HepG2 (cell line): Measurements from ENCODE around the gene GANC. TPM values are rescaled to one million over a fixed set of nuclear protein-coding genes. Genes with fewer than 3 reads are reported as not detected.

Experiments
- ATAC-seq: fragments of 200-7000 bp; cut with Tn5 transposase; 3 replicates; pipeline ENCODE4 v1.9.1; 2020; ENCODE audit warnings: mild to moderate bottlenecking, moderate library complexity
- BruUV-seq: library from RNA; stranded (reverse); fragments of 400-500 nt; replicated peaks from 2 replicates; lab custom pipeline; 2021; lab: Mats Ljungman, UMichigan
- CTCF ChIA-PET: fragments of 300-600 bp; formaldehyde crosslinking; extraction: SDS; loops from one replicate; lab custom pipeline; 2021; ENCODE audit warnings: low total read pairs, inconsistent platforms, low intra/inter-chr PET ratio; lab: Yijun Ruan, JAX
- POLR2A ChIA-PET: fragments of 350-600 bp; sonication (Branson Sonifier 250); formaldehyde crosslinking; loops from one replicate; lab custom pipeline; 2020; ENCODE audit warnings: antibody characterized with exemption, inconsistent platforms; lab: Yijun Ruan, JAX
- DNase-seq: peaks from one replicate; pipeline ENCODE4 v3.0.0-alpha.2; 2015; ENCODE audit warnings: low spot score
- FAIRE-seq: peaks from 3 replicates; lab custom pipeline; 2011; peaks lifted over from hg19 to GRCh38; lab: Jason Lieb, UNC
- H2AFZ ChIP-seq: one replicate; pipeline ENCODE4 v1.6.1; 2011; ENCODE audit warnings: low read length, inconsistent platforms
- H3K27ac ChIP-seq: fragments of 300-600 bp; 3 replicates; pipeline ENCODE4 v1.8.0; 2011; ENCODE audit warnings: mixed run types, mild to moderate bottlenecking, mixed read lengths, low read length, inconsistent platforms; ENCODE audit not compliant: insufficient read depth; ENCODE audit errors: extremely low read length
- H3K27me3 ChIP-seq, 2 experiments: fragments of 200-600 bp in 1 of 2; 2 replicates in 1 of 2; 3 replicates in 1 of 2; pipeline versions ENCODE4 v1.6.0 to v1.8.0; 2011; ENCODE audit warnings: low read length in 2 of 2, mild to moderate bottlenecking in 2 of 2, moderate library complexity in 2 of 2, inconsistent platforms in 1 of 2; ENCODE audit not compliant: insufficient read depth in 2 of 2, control insufficient read depth in 1 of 2
- H3K36me3 ChIP-seq, 2 experiments: fragments of 200-600 bp in 1 of 2; replicated peaks in 1 of 2; 2 replicates in 1 of 2; 3 replicates in 1 of 2; pipeline versions ENCODE4 v1.5.1 to v1.8.0; 2011; ENCODE audit warnings: low read length in 2 of 2, inconsistent platforms in 1 of 2; ENCODE audit not compliant: insufficient read depth in 2 of 2, control insufficient read depth in 1 of 2
- H3K4me1 ChIP-seq: 2 replicates; pipeline ENCODE4 v1.5.1; 2012; ENCODE audit warnings: low read length, inconsistent platforms; ENCODE audit not compliant: insufficient read depth
- H3K4me2 ChIP-seq: 2 replicates; pipeline ENCODE4 v1.6.0; 2011; ENCODE audit warnings: low read depth, low read length, inconsistent platforms
- H3K4me3 ChIP-seq, 3 experiments: fragments of 200-600 bp in 1 of 3; sonication (generic), shearing (Covaris generic) in 1 of 3; replicated peaks in 1 of 3; 2 replicates each; pipeline ENCODE4 v1.5.1; 2011 to 2016; ENCODE audit warnings: low read length in 3 of 3, inconsistent platforms in 2 of 3, low read depth in 2 of 3, mild to moderate bottlenecking in 2 of 3, control low read depth in 1 of 3, mixed read lengths in 1 of 3; ENCODE audit not compliant: insufficient read depth in 1 of 3
- H3K79me2 ChIP-seq: one replicate; pipeline ENCODE4 v1.6.1; 2011; ENCODE audit warnings: low read length, inconsistent platforms; ENCODE audit not compliant: insufficient read depth
- H3K9ac ChIP-seq: 2 replicates; pipeline ENCODE4 v1.6.0; 2011; ENCODE audit warnings: mild to moderate bottlenecking, low read depth, low read length, inconsistent platforms; ENCODE audit not compliant: insufficient read depth
- H3K9me3 ChIP-seq: 2 replicates; pipeline ENCODE4 v1.5.1; 2012; ENCODE audit warnings: mild to moderate bottlenecking, low read length
- H4K20me1 ChIP-seq: 2 replicates; pipeline ENCODE4 v1.6.0; 2011; ENCODE audit warnings: inconsistent platforms, mild to moderate bottlenecking, low read length, moderate library complexity; ENCODE audit not compliant: insufficient read depth
- CC2D1A ChIP-seq: sonication (generic); formaldehyde crosslinking; IDR thresholded peaks from 2 replicates; pipeline ENCODE4 v1.8.1; 2023; ENCODE audit warnings: mild to moderate bottlenecking, missing genetic modification reagents
- DR1 ChIP-seq: sonication (generic); formaldehyde crosslinking; IDR thresholded peaks from 2 replicates; pipeline ENCODE4 v1.8.0; 2021; ENCODE audit warnings: mild to moderate bottlenecking, missing genetic modification reagents, inconsistent platforms
- ELF4 ChIP-seq: sonication (generic); formaldehyde crosslinking; IDR thresholded peaks from 2 replicates; pipeline ENCODE4 v1.5.0; 2020; ENCODE audit warnings: missing genetic modification reagents, mild to moderate bottlenecking, moderate library complexity, borderline replicate concordance
- GZF1 ChIP-seq: sonication (generic); formaldehyde crosslinking; IDR thresholded peaks from 2 replicates; pipeline ENCODE4 v1.5.1; 2020; ENCODE audit warnings: mild to moderate bottlenecking, missing genetic modification reagents
- HNRNPK ChIP-seq: fragments of 200-400 bp; formaldehyde crosslinking; IDR thresholded peaks from 2 replicates; pipeline ENCODE4 v1.6.1; 2018; ENCODE audit warnings: low read length, low read depth, moderate library complexity, mild to moderate bottlenecking; ENCODE audit not compliant: poor library complexity, severe bottlenecking
- JUNB ChIP-seq: sonication (generic); formaldehyde crosslinking; IDR thresholded peaks from 2 replicates; pipeline ENCODE4 v1.8.0; 2022; ENCODE audit warnings: missing genetic modification reagents, mild to moderate bottlenecking, borderline replicate concordance
- KLF12 ChIP-seq: sonication (generic); formaldehyde crosslinking; IDR thresholded peaks from 2 replicates; pipeline ENCODE4 v1.4.0; 2020; ENCODE audit warnings: missing genetic modification reagents, borderline replicate concordance
- NAIF1 ChIP-seq: sonication (generic); formaldehyde crosslinking; IDR thresholded peaks from 2 replicates; pipeline ENCODE4 v1.5.0; 2020; ENCODE audit warnings: mild to moderate bottlenecking, missing genetic modification reagents, borderline replicate concordance
- PHF20 ChIP-seq: sonication (generic); formaldehyde crosslinking; IDR thresholded peaks from 2 replicates; pipeline ENCODE4 v1.5.0; 2020; ENCODE audit warnings: mild to moderate bottlenecking, missing genetic modification reagents
- POGZ ChIP-seq: sonication (generic); formaldehyde crosslinking; IDR thresholded peaks from 2 replicates; pipeline ENCODE4 v1.4.0; 2020; ENCODE audit warnings: mild to moderate bottlenecking, missing genetic modification reagents
- POLR2AphosphoS2 ChIP-seq: IDR thresholded peaks from 2 replicates; pipeline ENCODE4 v1.6.1; 2011; ENCODE audit warnings: low read depth, low read length, improper control_type of control experiment
- RXRA ChIP-seq: sonication (generic); formaldehyde crosslinking; IDR thresholded peaks from 2 replicates; pipeline ENCODE4 v1.5.1; 2020; ENCODE audit warnings: missing genetic modification reagents
- SALL1 ChIP-seq: sonication (generic); formaldehyde crosslinking; IDR thresholded peaks from 2 replicates; pipeline ENCODE4 v1.8.0; 2022; ENCODE audit warnings: mild to moderate bottlenecking, missing genetic modification reagents
- SMC3 ChIP-seq: IDR thresholded peaks from 2 replicates; pipeline ENCODE4 v1.6.1; 2011; ENCODE audit warnings: low read length, improper control_type of control experiment
- SRF ChIP-seq: IDR thresholded peaks from 2 replicates; pipeline ENCODE4 v1.6.1; 2011; ENCODE audit warnings: mild to moderate bottlenecking, low read depth, low read length, moderate library complexity
- STAG1 ChIP-seq: sonication (generic); formaldehyde crosslinking; IDR thresholded peaks from 2 replicates; pipeline ENCODE4 v1.4.0; 2020; ENCODE audit warnings: missing genetic modification reagents
- XBP1 ChIP-seq: sonication (generic); formaldehyde crosslinking; IDR thresholded peaks from 2 replicates; pipeline ENCODE4 v1.5.0; 2020; ENCODE audit warnings: missing genetic modification reagents
- ZMYM2 ChIP-seq: sonication (generic); formaldehyde crosslinking; IDR thresholded peaks from 2 replicates; pipeline ENCODE4 v1.8.0; 2022; ENCODE audit warnings: mild to moderate bottlenecking, missing genetic modification reagents
- ZNF256 ChIP-seq: sonication (generic); formaldehyde crosslinking; conservative IDR thresholded peaks from 2 replicates; pipeline ENCODE4 v1.4.0; 2020; ENCODE audit warnings: missing genetic modification reagents
- WGBS: methylation state at CpG from one replicate; pipeline ENCODE4 v1.1.6; 2017; ENCODE audit warnings: low lambda C conversion rate; 5-methylcytosine and 5-hydroxymethylcytosine counted together
- in situ Hi-C: cut with HindIII; loops from 2 replicates; pipeline ENCODE4 v1.10.0; 2017; ENCODE audit warnings: low pct_unique_long_range_greater_than_20kb; ENCODE audit not compliant: extremely low pct_ligation_motif_present
- intact Hi-C: fragments of 100-400 bp; cut with micrococcal nuclease; formaldehyde crosslinking; loops from one replicate; pipeline ENCODE4 v1.10.0; 2022; ENCODE audit not compliant: unreplicated experiment
- polyA plus RNA-seq, 8 experiments: library from polyadenylated mRNA; depleted of rRNA in 3 of 8; stranded (reverse) in 7 of 8; unstranded in 1 of 8; fragments of >200 nt; fragmentation: Illumina TruSeq in 4 of 8; extraction: Trizol in 4 of 8; gene quantifications; 2 replicates each; pipeline versions ENCODE4 v1.2.1 to v1.2.3, GENCODE V29; 2011 to 2016; ENCODE audit warnings: low read depth in 4 of 8, missing spikeins in 1 of 8, mixed read lengths in 1 of 8; ENCODE audit not compliant: insufficient read depth in 1 of 8
- total RNA-seq, 5 experiments: library from RNA; depleted of rRNA; stranded (reverse); fragments of >200 nt; fragmentation: Illumina TruSeq; extraction: Trizol; gene quantifications; 2 replicates each; pipeline ENCODE4 v1.2.3, GENCODE V29; 2016; ENCODE audit warnings: low read depth in 1 of 5
- TF ChIP-seq, protein P1 (sequence below): sonication (generic); formaldehyde crosslinking; IDR thresholded peaks from 2 replicates; pipeline ENCODE4 v1.5.0; 2020; ENCODE audit warnings: mild to moderate bottlenecking, missing genetic modification reagents
- TF ChIP-seq, protein P2 (sequence below): fragments of 450-650 bp; IDR thresholded peaks from 2 replicates; pipeline ENCODE4 v1.6.1; 2016
- TF ChIP-seq, protein P3 (sequence below): sonication (generic); formaldehyde crosslinking; IDR thresholded peaks from 2 replicates; pipeline ENCODE4 v1.4.0; 2020; ENCODE audit warnings: missing genetic modification reagents

The GANC gene
- total and polyA plus RNA-seq, 2 of the 13 experiments (the other 11 are each of a cell fraction or from before 2014, with no cell fraction given), result 17.0 to 21.0 TPM

GRCh38 chr15:42274702-42274989 is 1.6 kb downstream of the GANC start:
- no peak for DNase-seq
- in situ Hi-C loops, result no loop called here
- H3K79me2 ChIP-seq, result peaks cover 51% of the 10 kb centered on the region
- no peaks in the 10 kb centered on the region; a peak in 1 of 5 replicates for H3K27me3 ChIP-seq
- 1% methylated on average over 6 of the region's 6 CpGs for WGBS
- H3K4me1 ChIP-seq, result peaks cover 33% of the 10 kb centered on the region
- no peak for ATAC-seq
- no TSS peak for BruUV-seq
- H3K4me2 ChIP-seq, result peak overlapping the region; percentile 89
- ChIA-PET POLR2A (interaction anchor here (1.0 kb wide), 1 partner anchor 118 kb away, joined by 5 read pairs; no protein-coding TSS in a partner anchor), CTCF (no interaction called here)
- H3K36me3 ChIP-seq, result peaks cover 2 to 6% of the 10 kb centered on the region in 2 experiments; a peak in 3 of 5 replicates
- peak overlapping the region; percentile 95 for H3K9ac ChIP-seq
- H4K20me1 ChIP-seq, result 0 out of 2 replicates have a peak, but pooled peaks cover 8% of the 10 kb centered on the region
- intact Hi-C loops, result loop anchor here (5.0 kb wide), 1 partner anchor 198 kb away; no protein-coding TSS in a partner anchor
- FAIRE-seq, result no peak
- peak overlapping the region; percentile 64 for H2AFZ ChIP-seq
- peak overlapping the region; percentile 63 to 89 (median 80) for H3K4me3 ChIP-seq
- H3K27ac ChIP-seq, result peak overlapping the region; percentile 98
- no peaks in the 10 kb centered on the region for H3K9me3 ChIP-seq
- TF ChIP-seq ELF4 (CRISPR knock-in tag), result no peak
- TF ChIP-seq DR1, result no peak
- TF ChIP-seq, protein P1, sequence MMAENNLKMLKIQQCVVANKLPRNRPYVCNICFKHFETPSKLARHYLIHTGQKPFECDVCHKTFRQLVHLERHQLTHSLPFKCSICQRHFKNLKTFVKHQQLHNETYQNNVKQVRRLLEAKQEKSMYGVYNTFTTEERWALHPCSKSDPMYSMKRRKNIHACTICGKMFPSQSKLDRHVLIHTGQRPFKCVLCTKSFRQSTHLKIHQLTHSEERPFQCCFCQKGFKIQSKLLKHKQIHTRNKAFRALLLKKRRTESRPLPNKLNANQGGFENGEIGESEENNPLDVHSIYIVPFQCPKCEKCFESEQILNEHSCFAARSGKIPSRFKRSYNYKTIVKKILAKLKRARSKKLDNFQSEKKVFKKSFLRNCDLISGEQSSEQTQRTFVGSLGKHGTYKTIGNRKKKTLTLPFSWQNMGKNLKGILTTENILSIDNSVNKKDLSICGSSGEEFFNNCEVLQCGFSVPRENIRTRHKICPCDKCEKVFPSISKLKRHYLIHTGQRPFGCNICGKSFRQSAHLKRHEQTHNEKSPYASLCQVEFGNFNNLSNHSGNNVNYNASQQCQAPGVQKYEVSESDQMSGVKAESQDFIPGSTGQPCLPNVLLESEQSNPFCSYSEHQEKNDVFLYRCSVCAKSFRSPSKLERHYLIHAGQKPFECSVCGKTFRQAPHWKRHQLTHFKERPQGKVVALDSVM (CRISPR knock-in tag), result peak; percentile 97
- no peak for TF ChIP-seq JUNB (CRISPR knock-in tag)
- no peak for TF ChIP-seq GZF1 (CRISPR knock-in tag)
- TF ChIP-seq POGZ (CRISPR knock-in tag), result no peak
- no peak for TF ChIP-seq RXRA (CRISPR knock-in tag)
- TF ChIP-seq XBP1, result no peak
- no peak for TF ChIP-seq SMC3
- TF ChIP-seq, protein P2, sequence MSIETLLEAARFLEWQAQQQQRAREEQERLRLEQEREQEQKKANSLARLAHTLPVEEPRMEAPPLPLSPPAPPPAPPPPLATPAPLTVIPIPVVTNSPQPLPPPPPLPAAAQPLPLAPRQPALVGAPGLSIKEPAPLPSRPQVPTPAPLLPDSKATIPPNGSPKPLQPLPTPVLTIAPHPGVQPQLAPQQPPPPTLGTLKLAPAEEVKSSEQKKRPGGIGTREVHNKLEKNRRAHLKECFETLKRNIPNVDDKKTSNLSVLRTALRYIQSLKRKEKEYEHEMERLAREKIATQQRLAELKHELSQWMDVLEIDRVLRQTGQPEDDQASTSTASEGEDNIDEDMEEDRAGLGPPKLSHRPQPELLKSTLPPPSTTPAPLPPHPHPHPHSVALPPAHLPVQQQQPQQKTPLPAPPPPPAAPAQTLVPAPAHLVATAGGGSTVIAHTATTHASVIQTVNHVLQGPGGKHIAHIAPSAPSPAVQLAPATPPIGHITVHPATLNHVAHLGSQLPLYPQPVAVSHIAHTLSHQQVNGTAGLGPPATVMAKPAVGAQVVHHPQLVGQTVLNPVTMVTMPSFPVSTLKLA, result no peak
- no peak for TF ChIP-seq SRF
- no peak for TF ChIP-seq HNRNPK
- TF ChIP-seq ZNF256 (CRISPR knock-in tag), result no peak
- no peak for TF ChIP-seq NAIF1 (CRISPR knock-in tag)
- TF ChIP-seq CC2D1A (CRISPR knock-in tag), result no peak
- TF ChIP-seq POLR2AphosphoS2, result no peak
- peak; percentile 77; the same call in 1 of the 2 replicates for TF ChIP-seq ZMYM2 (CRISPR knock-in tag)
- TF ChIP-seq SALL1 (CRISPR knock-in tag), result peak; percentile 30; the same call in 1 of the 2 replicates
- TF ChIP-seq, protein P3, sequence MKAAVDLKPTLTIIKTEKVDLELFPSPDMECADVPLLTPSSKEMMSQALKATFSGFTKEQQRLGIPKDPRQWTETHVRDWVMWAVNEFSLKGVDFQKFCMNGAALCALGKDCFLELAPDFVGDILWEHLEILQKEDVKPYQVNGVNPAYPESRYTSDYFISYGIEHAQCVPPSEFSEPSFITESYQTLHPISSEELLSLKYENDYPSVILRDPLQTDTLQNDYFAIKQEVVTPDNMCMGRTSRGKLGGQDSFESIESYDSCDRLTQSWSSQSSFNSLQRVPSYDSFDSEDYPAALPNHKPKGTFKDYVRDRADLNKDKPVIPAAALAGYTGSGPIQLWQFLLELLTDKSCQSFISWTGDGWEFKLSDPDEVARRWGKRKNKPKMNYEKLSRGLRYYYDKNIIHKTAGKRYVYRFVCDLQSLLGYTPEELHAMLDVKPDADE (CRISPR knock-in tag), result no peak
- no peak for TF ChIP-seq PHF20 (CRISPR knock-in tag)
- no peak for TF ChIP-seq KLF12 (CRISPR knock-in tag)
- TF ChIP-seq STAG1 (CRISPR knock-in tag), result no peak
